HepG2 (cell line): ENCODE data around the gene TOP3B. TPM values are rescaled to one million over a fixed set of nuclear protein-coding genes. Genes with fewer than 3 reads are reported as not detected.

Source experiments
- ARID5B ChIP-seq: IDR thresholded peaks from 2 replicates; pipeline ENCODE4 v1.4.0; 2020; ENCODE audit warnings: mild to moderate bottlenecking, missing genetic modification reagents
- ASH2L ChIP-seq: fragments of 300-600, 200-600 bp; sonication (generic); IDR thresholded peaks from 2 replicates; pipeline ENCODE4 v1.7.0; 2017; ENCODE audit warnings: low read depth, mild to moderate bottlenecking, moderate library complexity, mixed read lengths, low read length; ENCODE audit not compliant: insufficient read length
- DPF2 ChIP-seq: sonication (generic); formaldehyde crosslinking; IDR thresholded peaks from 2 replicates; pipeline ENCODE4 v1.4.0; 2020; ENCODE audit warnings: mild to moderate bottlenecking, low read depth, missing genetic modification reagents, borderline replicate concordance
- ETS1 ChIP-seq: sonication (generic); formaldehyde crosslinking; IDR thresholded peaks from 2 replicates; pipeline ENCODE4 v1.4.0; 2020; ENCODE audit warnings: missing genetic modification reagents
- KDM6A ChIP-seq: IDR thresholded peaks from 2 replicates; pipeline ENCODE4 v1.6.1; 2016; ENCODE audit warnings: low read depth
- NR1H2 ChIP-seq: sonication (generic); formaldehyde crosslinking; IDR thresholded peaks from 2 replicates; pipeline ENCODE4 v1.8.1; 2022; ENCODE audit warnings: low read depth, missing genetic modification reagents, borderline replicate concordance
- NR3C1 ChIP-seq: sonication (generic); formaldehyde crosslinking; IDR thresholded peaks from 2 replicates; pipeline ENCODE4 v1.4.0; 2020; ENCODE audit warnings: missing genetic modification reagents
- PHF21A ChIP-seq: sonication (generic); formaldehyde crosslinking; IDR thresholded peaks from 2 replicates; pipeline ENCODE4 v1.5.0; 2020; ENCODE audit warnings: mild to moderate bottlenecking, missing genetic modification reagents
- PITX1 ChIP-seq: sonication (generic); formaldehyde crosslinking; IDR thresholded peaks from 2 replicates; pipeline ENCODE4 v1.5.1; 2020; ENCODE audit warnings: mild to moderate bottlenecking, missing genetic modification reagents
- SMAD3 ChIP-seq: sonication (generic); formaldehyde crosslinking; IDR thresholded peaks from 2 replicates; pipeline ENCODE4 v1.4.0; 2020; ENCODE audit warnings: missing genetic modification reagents
- TCF7 ChIP-seq: sonication (generic); IDR thresholded peaks from 2 replicates; pipeline ENCODE4 v1.6.1; 2016; ENCODE audit warnings: antibody characterized with exemption, low read depth
- ZMYM4 ChIP-seq: sonication (generic); formaldehyde crosslinking; IDR thresholded peaks from 2 replicates; pipeline ENCODE4 v1.8.1; 2023; ENCODE audit warnings: mild to moderate bottlenecking, missing genetic modification reagents
- ZNF142 ChIP-seq: sonication (generic); formaldehyde crosslinking; IDR thresholded peaks from 2 replicates; pipeline ENCODE4 v1.4.0; 2020; ENCODE audit warnings: missing genetic modification reagents
- ZNF225 ChIP-seq: sonication (generic); formaldehyde crosslinking; IDR thresholded peaks from 2 replicates; pipeline ENCODE4 v1.4.0; 2020; ENCODE audit warnings: mild to moderate bottlenecking, missing genetic modification reagents
- ZNF326 ChIP-seq: sonication (generic); formaldehyde crosslinking; IDR thresholded peaks from 2 replicates; pipeline ENCODE4 v1.4.0; 2020; ENCODE audit warnings: missing genetic modification reagents, borderline replicate concordance
- ZNF546 ChIP-seq: sonication (generic); formaldehyde crosslinking; conservative IDR thresholded peaks from 2 replicates; pipeline ENCODE4 v1.8.1; 2023; ENCODE audit warnings: mild to moderate bottlenecking, missing genetic modification reagents
- ZNF713 ChIP-seq: sonication (generic); formaldehyde crosslinking; IDR thresholded peaks from 2 replicates; pipeline ENCODE4 v1.4.0; 2020; ENCODE audit warnings: mild to moderate bottlenecking, missing genetic modification reagents
- ZNF788 ChIP-seq: sonication (generic); formaldehyde crosslinking; IDR thresholded peaks from 2 replicates; pipeline ENCODE4 v1.5.0; 2020; ENCODE audit warnings: mild to moderate bottlenecking, missing genetic modification reagents, borderline replicate concordance
- ZSCAN25 ChIP-seq: sonication (generic); formaldehyde crosslinking; IDR thresholded peaks from 2 replicates; pipeline ENCODE4 v1.8.0; 2022; ENCODE audit warnings: mild to moderate bottlenecking, missing genetic modification reagents
- polyA plus RNA-seq, 8 experiments: library from polyadenylated mRNA; depleted of rRNA in 3 of 8; stranded (reverse) in 7 of 8; unstranded in 1 of 8; fragments of >200 nt; fragmentation: Illumina TruSeq in 4 of 8; extraction: Trizol in 4 of 8; gene quantifications; 2 replicates each; pipeline versions ENCODE4 v1.2.1 to v1.2.3, GENCODE V29; 2011 to 2016; ENCODE audit warnings: low read depth in 4 of 8, missing spikeins in 1 of 8, mixed read lengths in 1 of 8; ENCODE audit not compliant: insufficient read depth in 1 of 8
- total RNA-seq, 5 experiments: library from RNA; depleted of rRNA; stranded (reverse); fragments of >200 nt; fragmentation: Illumina TruSeq; extraction: Trizol; gene quantifications; 2 replicates each; pipeline ENCODE4 v1.2.3, GENCODE V29; 2016; ENCODE audit warnings: low read depth in 1 of 5

The TOP3B gene
- total and polyA plus RNA-seq, 2 of the 13 experiments (the other 11 are each of a cell fraction or from before 2014, with no cell fraction given), result 28.5 to 29.7 TPM

GRCh38 chr22:21938071-21938822 is 44.3 kb downstream of the TOP3B start (continued):
- TF ChIP-seq ZNF142 (CRISPR knock-in tag) (no peak; the same call in 1 of the 2 replicates), KDM6A (CRISPR knock-in tag) (no peak), DPF2 (peak; percentile 50; the same call in 1 of the 2 replicates), ZNF546 (CRISPR knock-in tag) (peak; percentile 68; the same call in 1 of the 2 replicates), TCF7 (no peak), ETS1 (CRISPR knock-in tag) (no peak), NR3C1 (CRISPR knock-in tag) (no peak), ZMYM4 (CRISPR knock-in tag) (peak; percentile 86), ZNF326 (no peak), ZSCAN25 (CRISPR knock-in tag) (peak; percentile 87; the same call in 1 of the 2 replicates), SMAD3 (CRISPR knock-in tag) (0 out of 2 replicates have a peak, but pooled peaks have one; percentile 24), ASH2L (peak; percentile 72), ZNF713 (peak; percentile 86; the same call in 1 of the 2 replicates), ZNF788 (peak; percentile 81; the same call in 1 of the 2 replicates), ZNF225 (no peak), PITX1 (CRISPR knock-in tag) (peak; percentile 67; the same call in 1 of the 2 replicates), PHF21A (CRISPR knock-in tag) (no peak), NR1H2 (CRISPR knock-in tag) (no peak), ARID5B (peak; percentile 66)
